Measurements from ENCODE around the gene SCMH1. TPM values are rescaled to one million over a fixed set of nuclear protein-coding genes. Genes with fewer than 3 reads are reported as not detected.
A peak's percentile ranks its signal among the peaks of the same experiment; 100 is the strongest.

The SCMH1 gene
- total RNA-seq, 1 donor from 2014 or later = 36.7 TPM

- H3K27ac Mint-ChIP-seq = no peak overlapping the region
- peaks cover 21% of the 10 kb centered on the region for H3K4me1 Mint-ChIP-seq (ENCODE audit: unreplicated experiment)
- TF ChIP-seq, protein P1, sequence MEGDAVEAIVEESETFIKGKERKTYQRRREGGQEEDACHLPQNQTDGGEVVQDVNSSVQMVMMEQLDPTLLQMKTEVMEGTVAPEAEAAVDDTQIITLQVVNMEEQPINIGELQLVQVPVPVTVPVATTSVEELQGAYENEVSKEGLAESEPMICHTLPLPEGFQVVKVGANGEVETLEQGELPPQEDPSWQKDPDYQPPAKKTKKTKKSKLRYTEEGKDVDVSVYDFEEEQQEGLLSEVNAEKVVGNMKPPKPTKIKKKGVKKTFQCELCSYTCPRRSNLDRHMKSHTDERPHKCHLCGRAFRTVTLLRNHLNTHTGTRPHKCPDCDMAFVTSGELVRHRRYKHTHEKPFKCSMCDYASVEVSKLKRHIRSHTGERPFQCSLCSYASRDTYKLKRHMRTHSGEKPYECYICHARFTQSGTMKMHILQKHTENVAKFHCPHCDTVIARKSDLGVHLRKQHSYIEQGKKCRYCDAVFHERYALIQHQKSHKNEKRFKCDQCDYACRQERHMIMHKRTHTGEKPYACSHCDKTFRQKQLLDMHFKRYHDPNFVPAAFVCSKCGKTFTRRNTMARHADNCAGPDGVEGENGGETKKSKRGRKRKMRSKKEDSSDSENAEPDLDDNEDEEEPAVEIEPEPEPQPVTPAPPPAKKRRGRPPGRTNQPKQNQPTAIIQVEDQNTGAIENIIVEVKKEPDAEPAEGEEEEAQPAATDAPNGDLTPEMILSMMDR (conservative IDR thresholded peaks at IDR 0.05) = no peak
- no peaks in the 10 kb centered on the region for H3K9me3 Mint-ChIP-seq
- DNase-seq (ENCODE audit: extremely low spot score, unreplicated experiment) = no peak
- peak overlapping the region; percentile 22 for H3K4me3 Mint-ChIP-seq
- no peaks in the 10 kb centered on the region for H3K36me3 Mint-ChIP-seq
- peaks cover 42% of the 10 kb centered on the region for H3K27me3 Mint-ChIP-seq
These were observed 43.7 kb upstream of the SCMH1 start for GRCh38 chr1:41285818-41286217.

DNA sequence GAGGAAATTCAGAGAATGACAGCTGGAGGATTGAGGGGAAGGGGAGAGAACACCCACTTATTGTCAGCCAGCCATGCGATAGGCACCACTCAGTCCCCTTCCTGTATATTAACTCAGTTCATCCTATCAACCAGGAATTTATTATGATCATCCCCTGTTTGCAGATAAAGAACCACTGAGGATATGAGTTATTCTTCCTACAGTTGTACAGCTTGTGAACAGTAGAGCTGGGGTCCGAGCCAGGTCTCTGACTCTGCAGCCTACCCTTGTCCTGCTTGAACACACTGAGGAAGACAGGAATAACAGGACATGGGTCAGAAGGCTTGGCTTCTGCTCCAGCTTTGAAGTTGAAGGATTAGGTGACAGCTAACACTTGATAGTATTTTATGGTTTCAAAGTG is 42.0 kb upstream of the SCMH1 start:
- Mint-ChIP-seq H3K4me1 (ENCODE audit: unreplicated experiment) (peaks cover 21% of the 10 kb centered on the region), H3K4me3 (no peak overlapping the region), H3K27ac (no peak overlapping the region), H3K9me3 (no peaks in the 10 kb centered on the region), H3K27me3 (peaks cover 29% of the 10 kb centered on the region), H3K36me3 (no peaks in the 10 kb centered on the region)
- TF ChIP-seq, protein P1 (conservative IDR thresholded peaks at IDR 0.05) = no peak
- DNase-seq (ENCODE audit: extremely low spot score, unreplicated experiment) = no peak

- no peaks in the 10 kb centered on the region for H3K36me3 Mint-ChIP-seq
- H3K27me3 Mint-ChIP-seq = peaks cover 28% of the 10 kb centered on the region
- no peak overlapping the region for H3K27ac Mint-ChIP-seq
- TF ChIP-seq, protein P1 (conservative IDR thresholded peaks at IDR 0.05) = peak; percentile 85
- H3K9me3 Mint-ChIP-seq = no peaks in the 10 kb centered on the region
- no peak for DNase-seq (ENCODE audit: extremely low spot score, unreplicated experiment)
- H3K4me3 Mint-ChIP-seq = no peak overlapping the region
- H3K4me1 Mint-ChIP-seq (ENCODE audit: unreplicated experiment) = peaks cover 25% of the 10 kb centered on the region
These were observed 40.7 kb upstream of the SCMH1 start for GRCh38 chr1:41282679-41283317.

DNA sequence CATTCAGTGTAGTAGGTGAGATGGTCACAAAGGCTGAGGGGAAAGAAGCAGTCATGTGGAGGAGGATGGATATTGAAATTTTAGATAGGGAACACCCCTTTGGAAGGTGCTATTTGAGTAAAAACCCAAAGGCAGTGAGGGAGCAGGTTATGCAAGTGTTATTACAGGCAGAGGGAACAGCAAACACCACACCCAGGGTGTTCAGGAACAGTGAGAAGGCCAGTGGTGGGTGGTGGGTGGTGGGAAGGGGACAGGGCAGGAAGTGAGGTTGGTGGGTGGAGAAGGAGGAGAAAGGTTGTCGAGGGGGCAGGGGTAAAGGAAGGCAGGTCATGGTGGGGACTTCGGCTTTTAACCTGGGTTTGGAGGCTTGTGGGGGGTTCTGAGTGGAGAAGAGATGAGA is 39.2 kb upstream of the SCMH1 start:
- Mint-ChIP-seq H3K9me3 (no peaks in the 10 kb centered on the region), H3K27ac (peak overlapping the region; percentile 40), H3K4me1 (ENCODE audit: unreplicated experiment) (peaks cover 23% of the 10 kb centered on the region), H3K36me3 (no peaks in the 10 kb centered on the region), H3K27me3 (peaks cover 28% of the 10 kb centered on the region), H3K4me3 (peak overlapping the region; percentile 17)
- DNase-seq (ENCODE audit: extremely low spot score, unreplicated experiment) = no peak
- TF ChIP-seq, protein P1 (conservative IDR thresholded peaks at IDR 0.05) = no peak

- H3K4me3 Mint-ChIP-seq = no peak overlapping the region
- no peaks in the 10 kb centered on the region for H3K36me3 Mint-ChIP-seq
- no peak overlapping the region for H3K27ac Mint-ChIP-seq
- peaks cover 21% of the 10 kb centered on the region for H3K27me3 Mint-ChIP-seq
- no peak for DNase-seq (ENCODE audit: extremely low spot score, unreplicated experiment)
- peaks cover 17% of the 10 kb centered on the region for H3K4me1 Mint-ChIP-seq (ENCODE audit: unreplicated experiment)
- H3K9me3 Mint-ChIP-seq = no peaks in the 10 kb centered on the region
- TF ChIP-seq, protein P1 (conservative IDR thresholded peaks at IDR 0.05) = no peak
These were observed 38.3 kb upstream of the SCMH1 start for GRCh38 chr1:41280202-41281032.

Data from type B pancreatic cell (in vitro differentiated cells).